Measurements from ENCODE around the gene SGTA. TPM values are rescaled to one million over a fixed set of nuclear protein-coding genes. Genes with fewer than 3 reads are reported as not detected.

The SGTA gene
- total and polyA plus RNA-seq, 12 donors = 28.2 to 104 (median 54.9) TPM

DNA sequence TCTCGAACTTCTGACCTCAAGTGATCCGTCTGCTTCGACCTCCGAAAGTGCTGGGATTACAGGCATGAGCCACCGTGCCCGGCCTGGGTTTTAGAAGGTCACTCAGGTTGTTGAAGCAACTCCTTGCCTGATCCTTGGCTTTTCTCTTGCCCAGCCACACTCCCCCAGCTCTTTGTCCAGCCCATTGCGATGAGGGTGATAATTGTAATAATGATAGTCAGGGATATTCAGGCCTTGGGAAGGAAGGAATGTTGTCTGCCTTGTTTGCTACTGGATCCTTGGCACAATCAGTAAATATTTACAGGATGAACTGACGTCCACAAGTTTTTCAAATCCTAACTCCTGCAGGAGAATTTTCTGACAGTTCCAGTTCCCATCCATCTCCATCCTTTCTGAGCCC, 4.0 kb upstream of the SGTA start:
- no peak overlapping the region for H3K27ac ChIP-seq
- no peaks in the 10 kb centered on the region for H3K27me3 ChIP-seq
- H3K36me3 ChIP-seq (replicated peaks in 1 of 2) = no peaks in the 10 kb centered on the region
- no peak overlapping the region for H3K4me3 ChIP-seq
- no peak for DNase-seq
- intact Hi-C loops (cut with DNase I) = no loop called here
- peaks cover 16 to 32% of the 10 kb centered on the region in 2 donors for H3K4me1 ChIP-seq (replicated peaks in 1 of 2)
- H3K9me3 ChIP-seq (replicated peaks in 1 of 3) = no peaks in the 10 kb centered on the region
- 86 to 93% (median 92%) methylated on average over 8 of the region's 8 CpGs for WGBS, 4 donors
- TF ChIP-seq, protein P1, sequence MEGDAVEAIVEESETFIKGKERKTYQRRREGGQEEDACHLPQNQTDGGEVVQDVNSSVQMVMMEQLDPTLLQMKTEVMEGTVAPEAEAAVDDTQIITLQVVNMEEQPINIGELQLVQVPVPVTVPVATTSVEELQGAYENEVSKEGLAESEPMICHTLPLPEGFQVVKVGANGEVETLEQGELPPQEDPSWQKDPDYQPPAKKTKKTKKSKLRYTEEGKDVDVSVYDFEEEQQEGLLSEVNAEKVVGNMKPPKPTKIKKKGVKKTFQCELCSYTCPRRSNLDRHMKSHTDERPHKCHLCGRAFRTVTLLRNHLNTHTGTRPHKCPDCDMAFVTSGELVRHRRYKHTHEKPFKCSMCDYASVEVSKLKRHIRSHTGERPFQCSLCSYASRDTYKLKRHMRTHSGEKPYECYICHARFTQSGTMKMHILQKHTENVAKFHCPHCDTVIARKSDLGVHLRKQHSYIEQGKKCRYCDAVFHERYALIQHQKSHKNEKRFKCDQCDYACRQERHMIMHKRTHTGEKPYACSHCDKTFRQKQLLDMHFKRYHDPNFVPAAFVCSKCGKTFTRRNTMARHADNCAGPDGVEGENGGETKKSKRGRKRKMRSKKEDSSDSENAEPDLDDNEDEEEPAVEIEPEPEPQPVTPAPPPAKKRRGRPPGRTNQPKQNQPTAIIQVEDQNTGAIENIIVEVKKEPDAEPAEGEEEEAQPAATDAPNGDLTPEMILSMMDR (IDR thresholded peaks at IDR 0.05) = no peak
- TF ChIP-seq POLR2A (IDR thresholded peaks at IDR 0.05) = no peak

DNA sequence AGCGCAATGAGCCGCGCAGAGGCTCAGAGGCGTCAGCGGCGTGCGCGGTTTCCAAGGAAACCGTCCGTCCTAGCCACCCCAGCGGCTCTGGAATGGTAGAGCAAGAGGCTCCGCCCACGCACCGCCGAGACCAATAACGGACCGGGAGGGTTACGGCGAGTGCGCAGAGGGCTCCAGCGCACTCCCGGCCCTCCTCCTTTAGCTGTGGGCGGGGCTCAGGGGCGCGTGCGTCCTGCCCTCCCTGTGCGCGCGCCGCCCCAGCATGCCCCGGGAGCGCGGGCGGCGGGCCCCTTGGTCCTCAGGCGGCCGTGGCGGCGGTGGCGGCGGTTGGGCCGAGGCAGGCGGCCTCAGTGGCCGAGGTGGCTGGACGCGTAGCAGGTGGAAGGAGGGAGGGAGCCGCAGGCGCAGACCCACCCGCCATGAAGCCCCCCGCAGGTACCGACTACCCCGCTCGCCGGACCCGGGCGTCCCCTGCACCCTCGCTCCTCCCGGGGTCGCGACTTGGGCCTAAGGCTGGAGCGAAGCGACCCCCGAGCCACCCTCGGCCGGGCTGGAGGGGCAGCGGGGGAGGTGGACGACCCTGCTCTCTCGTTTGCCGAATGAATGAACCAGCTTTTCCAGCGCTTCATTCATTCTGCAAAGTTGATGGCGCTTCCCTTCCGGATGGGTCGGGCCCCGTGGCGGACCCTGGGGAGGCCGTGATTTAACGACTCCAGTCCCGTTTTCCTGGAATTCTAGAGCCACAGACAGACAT, 2.3 kb upstream of the SGTA start, which contains the start of gene THOP1:
THOP1 (plus strand) TSS at position 260 of the 754 bp plus-strand sequence; CDS start at position 420, 160 bp downstream.
- Histone ChIP-seq H3K4me1 (replicated peaks in 1 of 2) (peaks cover 31 to 48% of the 10 kb centered on the region in 2 donors), H3K27ac (peak within 1 kb of the TSS; percentile 16 to 91 (median 70)), H3K27me3 (no peaks in the 10 kb centered on the region), H3K4me3 (peak within 1 kb of the TSS; percentile 47 to 93 (median 58)), H3K36me3 (replicated peaks in 1 of 2) (no peaks in the 10 kb centered on the region), H3K9me3 (replicated peaks in 1 of 3) (no peaks in the 10 kb centered on the region)
- intact Hi-C loops (cut with DNase I) = no loop called here
- peak; percentile 98 to 100 (median 99) for DNase-seq
- TF ChIP-seq, protein P1 (IDR thresholded peaks at IDR 0.05) = no peak
- peak; percentile 72 to 79 for TF ChIP-seq POLR2A (IDR thresholded peaks at IDR 0.05)
- WGBS, 4 donors = 0 to 1% (median 0%) methylated on average over 12 to 78 of the region's 78 CpGs

DNA sequence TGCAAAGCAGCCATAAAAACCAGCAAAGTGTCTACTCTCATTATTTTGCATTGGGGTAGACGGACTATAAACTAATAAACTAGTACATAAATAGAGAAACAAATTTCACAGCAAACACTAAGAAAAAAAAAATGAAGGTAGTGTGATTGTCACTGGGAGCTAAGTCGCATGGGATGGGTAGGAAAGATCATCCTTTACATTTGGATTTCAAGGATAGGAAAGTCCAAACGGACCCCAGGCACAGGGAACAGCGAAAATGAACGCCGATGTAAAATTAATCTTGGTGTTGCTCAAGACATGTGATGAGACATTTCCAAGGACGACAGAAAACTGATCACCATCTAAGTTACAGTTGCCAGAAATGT, 690 bp upstream of the SGTA start:
- intact Hi-C loops (cut with DNase I) = no loop called here
- H3K4me3 ChIP-seq = peak overlapping the region in 1 of 4 donors; percentile 30
- H3K9me3 ChIP-seq (replicated peaks in 1 of 3) = no peaks in the 10 kb centered on the region
- TF ChIP-seq, protein P1 (IDR thresholded peaks at IDR 0.05) = no peak
- TF ChIP-seq POLR2A (IDR thresholded peaks at IDR 0.05) = no peak
- H3K27ac ChIP-seq = peak overlapping the region; percentile 69 to 91 (median 84)
- H3K36me3 ChIP-seq (replicated peaks in 1 of 2) = no peaks in the 10 kb centered on the region
- H3K4me1 ChIP-seq (replicated peaks in 1 of 2) = peaks cover 31 to 60% of the 10 kb centered on the region in 2 donors
- peak in 1 of 7 donors; percentile 24 for DNase-seq
- no peaks in the 10 kb centered on the region for H3K27me3 ChIP-seq
- 32 to 45% (median 41%) methylated on average over 7 of the region's 7 CpGs for WGBS, 4 donors

DNA sequence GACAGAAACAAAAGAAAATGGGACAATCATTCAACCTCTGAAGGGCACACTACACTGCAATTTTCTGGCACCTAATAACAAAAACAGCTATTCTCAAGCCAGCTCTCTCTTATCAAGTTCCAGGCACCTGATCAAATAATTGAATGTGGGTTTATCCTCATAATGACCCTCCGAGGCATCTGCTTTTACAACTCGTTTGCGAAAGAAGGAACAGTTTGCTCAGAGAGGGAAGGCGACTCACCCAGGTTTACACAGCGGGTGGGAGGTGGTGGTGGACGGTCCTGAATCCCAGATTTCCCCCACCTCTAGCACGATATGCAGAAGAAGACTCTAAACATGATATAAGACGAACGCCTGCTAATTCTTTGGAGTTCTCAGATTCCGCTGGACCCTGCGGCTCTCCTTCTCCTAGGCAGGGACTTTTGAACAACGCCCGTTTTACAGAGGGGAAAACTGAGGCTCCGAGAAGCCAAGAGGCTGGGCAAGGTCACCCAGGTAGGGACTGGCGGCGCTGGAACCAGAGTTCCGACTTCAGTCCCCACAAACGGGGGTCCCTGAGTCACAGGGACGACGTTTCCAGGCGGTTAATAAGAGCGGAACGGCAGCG, 641 bp downstream of the SGTA start:
- Histone ChIP-seq H3K27me3 (no peaks in the 10 kb centered on the region), H3K27ac (peak overlapping the region in 4 of 5 donors; percentile 69 to 91 (median 86)), H3K9me3 (replicated peaks in 1 of 3) (no peaks in the 10 kb centered on the region), H3K4me1 (replicated peaks in 1 of 2) (peaks cover 31 to 60% of the 10 kb centered on the region in 2 donors), H3K36me3 (replicated peaks in 1 of 2) (no peaks in the 10 kb centered on the region), H3K4me3 (peak overlapping the region; percentile 37 to 96 (median 76))
- TF ChIP-seq POLR2A (IDR thresholded peaks at IDR 0.05) = no peak
- TF ChIP-seq, protein P1 (IDR thresholded peaks at IDR 0.05) = no peak
- DNase-seq = peak in 1 of 7 donors; percentile 36
- WGBS, 4 donors = 0 to 4% (median 1%) methylated on average over 9 to 24 of the region's 24 CpGs
- intact Hi-C loops (cut with DNase I) = no loop called here
